Hematopoietic multipotent progenitor cell treated with erythropoietin and hydrocortisone succinate and interleukin-3 and kit ligand, for 4 days (in vitro differentiated cells): ENCODE results near the gene UBL3.

ENCODE experiments used
- DNase-seq: peaks from one replicate; pipeline ENCODE4 v3.0.0-alpha.2; 2015

Gene UBL3

GRCh38 chr13:29753618-29754472 lies 96.6 kb downstream of the UBL3 start:
- no peak for DNase-seq

- DNase-seq, result no peak
These were observed 98.2 kb downstream of the UBL3 start for GRCh38 chr13:29752175-29752574.

GRCh38 chr13:29750183-29750530 lies 100.3 kb downstream of the UBL3 start:
- no peak for DNase-seq

GRCh38 chr13:29749401-29750182 lies 100.8 kb downstream of the UBL3 start:
- no peak for DNase-seq

- no peak for DNase-seq
These were observed 102.3 kb downstream of the UBL3 start for GRCh38 chr13:29748097-29748496.

GRCh38 chr13:29746148-29746677 lies 104.2 kb downstream of the UBL3 start:
- DNase-seq, result no peak

GRCh38 chr13:29745704-29746103 lies 104.7 kb downstream of the UBL3 start:
- no peak for DNase-seq

GRCh38 chr13:29743201-29743786 lies 107.1 kb downstream of the UBL3 start:
- DNase-seq, result no peak

- no peak for DNase-seq
These were observed 109.5 kb downstream of the UBL3 start for GRCh38 chr13:29740961-29741360.

GRCh38 chr13:29737061-29737460 lies 113.4 kb downstream of the UBL3 start:
- no peak for DNase-seq

- DNase-seq, result peak; percentile 90
These were observed 117.2 kb downstream of the UBL3 start for GRCh38 chr13:29733147-29733611.

- DNase-seq, result peak; percentile 7
These were observed 120.2 kb downstream of the UBL3 start for GRCh38 chr13:29730253-29730652.

- no peak for DNase-seq
These were observed 128.0 kb downstream of the UBL3 start for GRCh38 chr13:29722415-29722814.

GRCh38 chr13:29721766-29722165 lies 128.7 kb downstream of the UBL3 start:
- no peak for DNase-seq

- DNase-seq, result no peak
These were observed 131.7 kb downstream of the UBL3 start for GRCh38 chr13:29718694-29719093.

- no peak for DNase-seq
These were observed 133.9 kb downstream of the UBL3 start for GRCh38 chr13:29716493-29716892.
